Measurements from ENCODE around the gene CIDEA. TPM values are rescaled to one million over a fixed set of nuclear protein-coding genes. Genes with fewer than 3 reads are reported as not detected.

The CIDEA gene
- total RNA-seq, 1 experiment from 2014 or later: not detected

DNA sequence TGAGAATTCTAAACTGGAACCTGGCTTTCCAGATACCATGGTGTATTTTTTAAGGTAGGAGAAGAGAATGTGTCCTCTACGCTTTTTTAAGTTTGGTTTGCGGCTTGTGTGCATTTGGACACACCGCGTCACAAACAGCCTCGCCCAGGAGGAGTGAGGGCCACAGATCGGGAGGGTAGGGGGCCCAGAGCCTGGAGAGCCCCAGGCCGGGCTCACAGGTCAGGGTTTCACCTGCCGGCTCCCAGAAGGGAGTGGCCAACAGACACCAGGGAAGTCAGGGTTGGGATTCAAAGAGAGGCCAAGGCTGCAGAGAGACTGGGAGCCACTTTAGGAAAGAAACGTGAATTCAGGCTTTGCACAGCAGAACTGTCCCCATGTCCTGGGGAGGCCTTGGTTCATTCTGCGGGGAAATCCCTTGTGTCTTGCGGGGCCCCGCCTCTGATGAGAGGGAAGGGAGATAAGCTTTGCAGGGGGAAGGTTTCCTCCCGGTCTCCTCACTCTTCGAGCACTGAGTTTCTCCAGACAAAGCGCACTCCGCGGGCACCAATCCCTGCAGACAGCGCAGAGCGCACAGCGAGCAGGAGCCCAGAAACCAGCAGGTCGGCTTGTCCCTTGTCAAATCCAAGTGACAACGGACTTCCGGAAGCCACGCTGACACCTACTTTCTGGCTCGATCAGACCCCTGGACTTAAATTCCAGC is 51.9 kb downstream of the CIDEA start:
- Histone ChIP-seq H3K4me3 (ENCODE audit: low read length) (no peak overlapping the region), H3K9me2 (replicated peaks; ENCODE audit: insufficient read depth, low read length) (no peaks in the 10 kb centered on the region), H3K79me2 (ENCODE audit: low read length) (no peaks in the 10 kb centered on the region), H4K20me1 (ENCODE audit: insufficient read depth, low read depth, low read length) (no peaks in the 10 kb centered on the region), H3K27ac (ENCODE audit: low read length) (no peak overlapping the region), H3K27me3 (ENCODE audit: low read length) (no peaks in the 10 kb centered on the region), H2AFZ (ENCODE audit: low read length) (no peak overlapping the region), H3K4me2 (ENCODE audit: low read depth, low read length, poor library complexity, severe bottlenecking) (no peak overlapping the region), H3K36me3 (ENCODE audit: insufficient read depth, low read length) (no peaks in the 10 kb centered on the region), H3K9me3 (ENCODE audit: low read length) (no peaks in the 10 kb centered on the region), H3K9ac (ENCODE audit: low read length) (no peak overlapping the region), H3K4me1 (ENCODE audit: low read length) (no peaks in the 10 kb centered on the region)
- no peak for DNase-seq

DNA sequence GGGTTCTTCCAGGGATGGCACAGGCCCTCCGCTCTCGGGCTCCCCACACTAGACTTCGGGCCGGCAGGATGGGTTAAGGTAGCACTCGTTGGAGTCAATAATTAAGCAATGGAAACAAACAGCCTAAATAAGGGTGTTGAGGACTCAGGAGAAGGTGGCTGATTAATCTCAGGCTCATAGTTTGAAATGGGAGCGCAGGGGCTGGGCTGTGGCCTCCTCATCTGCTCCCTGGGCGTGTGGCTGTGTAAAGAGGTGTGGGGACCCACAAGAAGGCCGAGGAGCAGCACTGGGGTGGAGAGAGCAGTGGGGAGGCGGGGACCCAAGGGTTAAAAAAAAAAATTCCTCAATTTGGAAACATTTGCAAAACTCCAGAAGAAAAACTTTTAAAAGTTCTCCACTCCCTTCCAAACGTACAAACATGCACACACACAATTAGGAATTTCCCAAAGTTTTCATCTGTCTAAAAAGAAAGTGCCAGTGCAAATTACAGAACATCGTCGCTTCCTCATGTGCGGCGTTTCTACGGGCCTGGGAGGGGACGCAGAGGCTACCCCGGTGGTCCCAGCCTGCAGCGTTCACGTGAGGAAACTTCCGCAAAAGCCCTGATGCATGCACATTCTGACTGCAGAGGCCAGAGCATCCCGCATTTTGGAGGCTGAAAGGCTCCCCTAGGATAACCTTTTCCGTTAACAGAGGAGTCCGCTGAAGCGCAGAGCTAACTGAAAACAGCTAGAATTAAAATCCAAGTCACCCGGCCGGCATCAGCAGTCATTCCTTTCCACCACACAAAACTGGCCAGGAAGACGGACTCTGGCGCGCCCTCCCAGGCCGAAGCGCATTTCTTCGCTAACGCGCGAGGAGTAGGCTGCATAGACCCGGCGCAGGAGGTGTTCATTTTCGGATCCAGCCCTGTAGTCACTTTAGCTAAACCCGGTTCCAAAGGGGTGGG is 52.9 kb downstream of the CIDEA start:
- DNase-seq: no peak
- Histone ChIP-seq H3K27me3 (ENCODE audit: low read length) (no peaks in the 10 kb centered on the region), H4K20me1 (ENCODE audit: insufficient read depth, low read depth, low read length) (no peaks in the 10 kb centered on the region), H3K9ac (ENCODE audit: low read length) (no peak overlapping the region), H3K4me1 (ENCODE audit: low read length) (no peaks in the 10 kb centered on the region), H3K4me2 (ENCODE audit: low read depth, low read length, poor library complexity, severe bottlenecking) (no peak overlapping the region), H3K27ac (ENCODE audit: low read length) (no peak overlapping the region), H3K4me3 (ENCODE audit: low read length) (no peak overlapping the region), H3K9me3 (ENCODE audit: low read length) (peaks cover 4% of the 10 kb centered on the region; the same call in 1 of the 2 replicates), H3K36me3 (ENCODE audit: insufficient read depth, low read length) (no peaks in the 10 kb centered on the region), H3K9me2 (replicated peaks; ENCODE audit: insufficient read depth, low read length) (no peaks in the 10 kb centered on the region), H2AFZ (ENCODE audit: low read length) (no peak overlapping the region), H3K79me2 (ENCODE audit: low read length) (no peaks in the 10 kb centered on the region)

DNA sequence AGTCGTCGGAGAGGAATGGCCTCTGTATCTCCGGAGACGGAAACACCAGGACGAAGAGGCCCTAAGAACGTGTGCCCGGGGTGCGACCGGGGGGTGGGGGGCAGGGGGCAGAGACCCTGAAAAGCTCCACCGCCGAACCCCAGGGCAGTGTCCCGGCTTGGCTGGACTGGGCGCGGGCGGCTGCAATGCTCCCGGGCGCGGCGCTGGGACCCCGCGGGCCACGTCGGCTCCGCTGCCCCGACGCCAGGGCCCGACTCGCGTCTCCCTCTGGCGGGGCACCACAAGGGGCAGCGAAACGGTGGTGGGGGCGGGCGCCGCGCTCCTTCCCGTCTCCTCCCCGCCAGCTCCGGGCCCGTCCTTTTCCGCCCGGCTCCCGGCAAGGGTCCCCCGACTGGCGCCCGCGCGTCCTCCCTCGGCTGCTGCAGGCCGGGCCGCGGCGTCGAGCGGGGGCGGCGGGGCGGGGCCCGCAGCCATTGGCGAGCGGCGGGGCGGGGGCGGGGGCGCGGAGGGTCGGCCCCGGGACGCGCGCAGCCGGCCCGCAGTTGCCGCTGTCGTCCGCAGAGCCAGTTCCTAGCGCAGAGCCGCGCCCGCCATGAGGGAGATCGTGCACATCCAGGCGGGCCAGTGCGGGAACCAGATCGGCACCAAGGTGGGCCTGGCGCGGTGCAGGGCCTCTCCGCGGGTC is 53.7 kb downstream of the CIDEA start, which contains the start of gene TUBB6:
TUBB6 (plus strand) TSS at position 541 of the 685 bp plus-strand sequence; CDS start at position 593, 52 bp downstream.
- no peak for DNase-seq
- Histone ChIP-seq H2AFZ (ENCODE audit: low read length) (no peak within 1 kb of the TSS), H4K20me1 (ENCODE audit: insufficient read depth, low read depth, low read length) (no peaks in the 10 kb centered on the region), H3K27me3 (ENCODE audit: low read length) (no peaks in the 10 kb centered on the region), H3K9me2 (replicated peaks; ENCODE audit: insufficient read depth, low read length) (no peaks in the 10 kb centered on the region), H3K79me2 (ENCODE audit: low read length) (no peaks in the 10 kb centered on the region), H3K4me1 (ENCODE audit: low read length) (no peaks in the 10 kb centered on the region), H3K4me3 (ENCODE audit: low read length) (no peak within 1 kb of the TSS), H3K9ac (ENCODE audit: low read length) (no peak within 1 kb of the TSS), H3K4me2 (ENCODE audit: low read depth, low read length, poor library complexity, severe bottlenecking) (no peak within 1 kb of the TSS), H3K27ac (ENCODE audit: low read length) (no peak within 1 kb of the TSS), H3K9me3 (ENCODE audit: low read length) (peaks cover 9% of the 10 kb centered on the region), H3K36me3 (ENCODE audit: insufficient read depth, low read length) (no peaks in the 10 kb centered on the region)

DNA sequence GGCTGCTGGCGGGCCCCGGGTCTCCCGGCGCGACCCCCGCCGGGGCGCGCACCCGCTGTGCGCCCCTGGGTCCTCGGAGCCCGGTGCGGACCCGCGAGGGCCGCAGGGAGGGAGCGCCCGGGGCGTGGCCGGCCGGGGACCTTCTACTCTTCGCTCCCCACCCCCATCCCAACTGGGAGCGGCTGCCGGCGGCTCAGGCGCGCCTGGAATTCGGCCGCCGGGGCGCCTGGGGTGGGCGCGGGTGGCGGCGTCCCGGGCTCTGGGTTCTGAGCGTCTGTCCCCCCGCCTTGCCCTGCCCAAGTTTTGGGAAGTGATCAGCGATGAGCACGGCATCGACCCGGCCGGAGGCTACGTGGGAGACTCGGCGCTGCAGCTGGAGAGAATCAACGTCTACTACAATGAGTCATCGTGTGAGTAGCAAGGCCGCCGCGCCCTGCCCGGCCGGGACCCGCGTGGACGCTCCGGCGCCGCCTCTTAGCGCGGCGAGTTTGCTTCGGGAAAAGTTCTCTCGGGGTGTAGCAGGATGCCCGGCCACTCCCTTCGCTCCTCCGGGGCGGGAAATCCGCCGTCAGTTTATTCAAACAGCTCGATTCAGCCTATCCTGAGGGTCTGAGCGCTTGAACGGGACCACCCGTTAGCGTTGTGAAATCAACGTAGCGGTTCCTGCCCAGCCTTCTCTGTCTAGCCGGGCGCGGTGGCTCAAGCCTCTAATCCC is 54.4 kb downstream of the CIDEA start:
- Histone ChIP-seq H3K4me3 (ENCODE audit: low read length) (no peak overlapping the region), H3K4me1 (ENCODE audit: low read length) (no peaks in the 10 kb centered on the region), H3K9me2 (replicated peaks; ENCODE audit: insufficient read depth, low read length) (no peaks in the 10 kb centered on the region), H3K27me3 (ENCODE audit: low read length) (no peaks in the 10 kb centered on the region), H3K27ac (ENCODE audit: low read length) (no peak overlapping the region), H4K20me1 (ENCODE audit: insufficient read depth, low read depth, low read length) (no peaks in the 10 kb centered on the region), H3K9me3 (ENCODE audit: low read length) (peaks cover 9% of the 10 kb centered on the region), H3K79me2 (ENCODE audit: low read length) (no peaks in the 10 kb centered on the region), H3K36me3 (ENCODE audit: insufficient read depth, low read length) (no peaks in the 10 kb centered on the region), H3K4me2 (ENCODE audit: low read depth, low read length, poor library complexity, severe bottlenecking) (no peak overlapping the region), H2AFZ (ENCODE audit: low read length) (no peak overlapping the region), H3K9ac (ENCODE audit: low read length) (no peak overlapping the region)
- DNase-seq: no peak

DNA sequence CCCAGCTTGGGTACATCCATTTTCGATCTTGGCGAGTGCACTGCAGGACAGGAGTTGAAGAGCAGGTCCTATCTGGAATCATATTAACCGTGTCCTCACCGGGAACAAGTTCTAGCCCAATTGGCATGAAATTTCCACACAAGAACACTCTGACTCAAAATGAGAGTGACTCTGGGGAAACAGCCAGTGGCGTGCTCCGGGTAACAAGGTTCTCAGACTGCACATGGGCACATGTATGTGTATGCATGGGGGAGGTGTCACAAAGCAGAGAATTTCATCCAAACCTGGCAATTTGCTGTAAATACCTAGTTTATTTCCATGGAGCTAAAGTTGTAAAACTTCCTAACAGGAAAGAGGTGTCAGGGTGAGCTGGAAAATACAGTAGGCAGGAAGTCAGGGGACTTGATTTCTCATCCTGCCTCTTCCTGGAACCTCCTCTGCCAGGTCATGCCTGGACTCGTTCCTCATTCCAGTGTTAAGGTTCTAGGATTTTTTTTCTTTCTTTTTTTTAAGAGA is 55.6 kb downstream of the CIDEA start:
- Histone ChIP-seq H3K79me2 (ENCODE audit: low read length) (no peaks in the 10 kb centered on the region), H3K36me3 (ENCODE audit: insufficient read depth, low read length) (no peaks in the 10 kb centered on the region), H3K9ac (ENCODE audit: low read length) (no peak overlapping the region), H3K27me3 (ENCODE audit: low read length) (no peaks in the 10 kb centered on the region), H4K20me1 (ENCODE audit: insufficient read depth, low read depth, low read length) (no peaks in the 10 kb centered on the region), H3K4me1 (ENCODE audit: low read length) (peaks cover 3% of the 10 kb centered on the region; the same call in 1 of the 2 replicates), H2AFZ (ENCODE audit: low read length) (no peak overlapping the region), H3K4me3 (ENCODE audit: low read length) (no peak overlapping the region), H3K9me2 (replicated peaks; ENCODE audit: insufficient read depth, low read length) (no peaks in the 10 kb centered on the region), H3K4me2 (ENCODE audit: low read depth, low read length, poor library complexity, severe bottlenecking) (no peak overlapping the region), H3K27ac (ENCODE audit: low read length) (no peak overlapping the region), H3K9me3 (ENCODE audit: low read length) (peaks cover 9% of the 10 kb centered on the region)
- no peak for DNase-seq

DNA sequence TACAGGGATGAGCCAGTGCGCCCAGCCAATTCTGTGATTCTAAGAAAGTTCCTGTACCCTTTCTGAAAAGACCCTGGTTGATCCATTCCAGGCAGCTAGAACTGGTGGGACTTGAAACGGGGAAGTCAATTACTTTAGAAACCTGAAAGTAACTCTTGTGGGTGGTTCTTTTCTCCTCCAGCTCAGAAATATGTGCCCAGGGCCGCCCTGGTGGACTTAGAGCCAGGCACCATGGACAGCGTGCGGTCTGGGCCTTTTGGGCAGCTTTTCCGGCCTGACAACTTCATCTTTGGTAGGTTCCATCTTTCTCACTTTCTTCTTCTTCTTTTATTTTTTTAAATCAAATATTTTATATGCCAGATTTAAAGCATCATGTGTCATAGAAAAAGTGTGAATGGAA is 56.6 kb downstream of the CIDEA start:
- H3K9ac ChIP-seq (ENCODE audit: low read length): no peak overlapping the region
- H2AFZ ChIP-seq (ENCODE audit: low read length): no peak overlapping the region
- no peaks in the 10 kb centered on the region for H4K20me1 ChIP-seq (ENCODE audit: insufficient read depth, low read depth, low read length)
- no peaks in the 10 kb centered on the region for H3K36me3 ChIP-seq (ENCODE audit: insufficient read depth, low read length)
- H3K4me1 ChIP-seq (ENCODE audit: low read length): peaks cover 8% of the 10 kb centered on the region
- no peak overlapping the region for H3K27ac ChIP-seq (ENCODE audit: low read length)
- H3K79me2 ChIP-seq (ENCODE audit: low read length): no peaks in the 10 kb centered on the region
- no peak for DNase-seq
- no peak overlapping the region for H3K4me3 ChIP-seq (ENCODE audit: low read length)
- H3K9me2 ChIP-seq (replicated peaks; ENCODE audit: insufficient read depth, low read length): no peaks in the 10 kb centered on the region
- no peaks in the 10 kb centered on the region for H3K27me3 ChIP-seq (ENCODE audit: low read length)
- H3K9me3 ChIP-seq (ENCODE audit: low read length): peaks cover 9% of the 10 kb centered on the region
- no peak overlapping the region for H3K4me2 ChIP-seq (ENCODE audit: low read depth, low read length, poor library complexity, severe bottlenecking)

DNA sequence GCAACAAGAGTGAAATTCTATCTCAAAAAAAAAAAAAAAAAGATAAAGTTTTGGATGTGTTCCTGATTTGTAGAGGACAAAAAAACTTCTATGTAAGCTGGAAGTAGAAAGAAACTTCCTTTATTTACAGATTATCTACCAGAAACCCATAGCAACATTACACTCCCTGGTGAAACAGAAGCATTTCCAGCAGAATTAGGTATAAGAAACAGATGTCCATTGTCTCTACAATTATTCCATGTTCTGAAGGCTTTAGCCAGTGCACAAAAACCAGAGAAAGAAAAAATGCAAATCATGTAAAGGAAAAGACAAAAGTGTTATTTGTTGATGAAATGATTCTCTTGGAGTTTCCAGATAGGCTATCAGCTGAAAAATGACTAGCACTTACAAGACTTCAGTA is 58.8 kb downstream of the CIDEA start:
- no peak overlapping the region for H3K27ac ChIP-seq (ENCODE audit: low read length)
- no peaks in the 10 kb centered on the region for H3K9me2 ChIP-seq (replicated peaks; ENCODE audit: insufficient read depth, low read length)
- H2AFZ ChIP-seq (ENCODE audit: low read length): no peak overlapping the region
- no peaks in the 10 kb centered on the region for H3K36me3 ChIP-seq (ENCODE audit: insufficient read depth, low read length)
- no peak overlapping the region for H3K4me2 ChIP-seq (ENCODE audit: low read depth, low read length, poor library complexity, severe bottlenecking)
- no peak for DNase-seq
- H3K27me3 ChIP-seq (ENCODE audit: low read length): no peaks in the 10 kb centered on the region
- H3K4me3 ChIP-seq (ENCODE audit: low read length): no peak overlapping the region
- H3K4me1 ChIP-seq (ENCODE audit: low read length): peaks cover 8% of the 10 kb centered on the region
- no peaks in the 10 kb centered on the region for H4K20me1 ChIP-seq (ENCODE audit: insufficient read depth, low read depth, low read length)
- no peak overlapping the region for H3K9ac ChIP-seq (ENCODE audit: low read length)
- no peaks in the 10 kb centered on the region for H3K79me2 ChIP-seq (ENCODE audit: low read length)
- H3K9me3 ChIP-seq (ENCODE audit: low read length): peaks cover 9% of the 10 kb centered on the region
